OCI-LY3 (cell line): ENCODE measurements around the gene TRDN.

Experiments
- CTCF ChIP-seq: fragments of 200-600, 300-600 bp; sonication (generic); IDR thresholded peaks from 2 replicates; pipeline ENCODE4 v1.5.1; 2014; ENCODE audit warnings: antibody characterized with exemption, low read length, low read depth
- EZH2phosphoT487 ChIP-seq: fragments of 200-600 bp; shearing (Covaris generic); IDR thresholded peaks from 2 replicates; pipeline ENCODE4 v1.6.1; 2018; ENCODE audit warnings: antibody characterized with exemption, mixed run types, low read depth

GRCh38 chr6:123182998-123183397, 453.8 kb downstream of the TRDN start:
- TF ChIP-seq CTCF (no peak), EZH2phosphoT487 (no peak)
